ENCODE measurements around the gene CIT.

Gene CIT

GRCh38 chr12:119883237-119883636, 6.1 kb upstream of the CIT start:
- no peak for TF ChIP-seq CTCF (IDR thresholded peaks at IDR 0.05; ENCODE audit: low read depth, low read length)
- no peak overlapping the region for H3K4me3 ChIP-seq (ENCODE audit: low read depth, low read length)

GRCh38 chr12:119877639-119877948, 474 bp upstream of the CIT start:
- TF ChIP-seq CTCF (IDR thresholded peaks at IDR 0.05; ENCODE audit: low read depth, low read length), result no peak
- H3K4me3 ChIP-seq (ENCODE audit: low read depth, low read length), result peak overlapping the region; percentile 94

GRCh38 chr12:119870457-119870856, 6.7 kb downstream of the CIT start:
- H3K4me3 ChIP-seq (ENCODE audit: low read depth, low read length), result no peak overlapping the region
- TF ChIP-seq CTCF (IDR thresholded peaks at IDR 0.05; ENCODE audit: low read depth, low read length), result no peak

- no peak overlapping the region for H3K4me3 ChIP-seq (ENCODE audit: low read depth, low read length)
- no peak; the same call in 1 of the 2 replicates for TF ChIP-seq CTCF (IDR thresholded peaks at IDR 0.05; ENCODE audit: low read depth, low read length)
These were observed 7.4 kb downstream of the CIT start for GRCh38 chr12:119869720-119870119.

- TF ChIP-seq CTCF (IDR thresholded peaks at IDR 0.05; ENCODE audit: low read depth, low read length), result no peak
- no peak overlapping the region for H3K4me3 ChIP-seq (ENCODE audit: low read depth, low read length)
These were observed 8.1 kb downstream of the CIT start for GRCh38 chr12:119868992-119869391.

- no peak for TF ChIP-seq CTCF (IDR thresholded peaks at IDR 0.05; ENCODE audit: low read depth, low read length)
- H3K4me3 ChIP-seq (ENCODE audit: low read depth, low read length), result no peak overlapping the region
These were observed 12.5 kb downstream of the CIT start for GRCh38 chr12:119864591-119864990.

GRCh38 chr12:119859241-119859640, 17.9 kb downstream of the CIT start:
- no peak overlapping the region for H3K4me3 ChIP-seq (ENCODE audit: low read depth, low read length)
- no peak for TF ChIP-seq CTCF (IDR thresholded peaks at IDR 0.05; ENCODE audit: low read depth, low read length)

All from WI38 (cell line).